Activated CD4-positive, alpha-beta T cell treated with anti-CD3 and anti-CD28 coated beads for 1 hour (primary cell): Measurements from ENCODE around the gene MX2.
"Not testable (repeated sequence)": the region's sequence is repeated elsewhere in the genome, so short reads cannot be mapped to it uniquely, and the experiment has no call there.

Source experiments
- DNase-seq: peaks from one replicate; pipeline ENCODE4 v3.0.0-alpha.2; 2020

The MX2 gene

DNA sequence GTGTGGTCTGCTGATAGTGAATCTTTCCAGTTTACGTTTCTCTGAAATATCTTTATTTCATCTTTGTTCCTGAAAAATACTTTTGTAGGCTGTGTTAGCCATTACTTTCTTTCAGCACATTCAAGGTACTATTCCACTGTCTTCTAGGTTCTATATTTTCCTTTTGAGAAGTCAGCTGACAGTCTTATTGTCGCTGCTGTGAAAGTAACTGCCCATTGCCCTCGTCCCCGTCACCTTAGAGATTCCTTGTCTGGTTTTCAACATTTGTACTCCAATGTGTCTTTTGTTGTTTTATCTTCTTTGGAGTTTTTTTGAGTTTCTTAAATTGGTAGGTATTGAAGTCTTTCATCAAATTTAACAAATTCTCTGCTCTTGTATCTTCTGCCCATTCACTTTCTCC is 19.8 kb upstream of the MX2 start:
- no peak for DNase-seq

DNA sequence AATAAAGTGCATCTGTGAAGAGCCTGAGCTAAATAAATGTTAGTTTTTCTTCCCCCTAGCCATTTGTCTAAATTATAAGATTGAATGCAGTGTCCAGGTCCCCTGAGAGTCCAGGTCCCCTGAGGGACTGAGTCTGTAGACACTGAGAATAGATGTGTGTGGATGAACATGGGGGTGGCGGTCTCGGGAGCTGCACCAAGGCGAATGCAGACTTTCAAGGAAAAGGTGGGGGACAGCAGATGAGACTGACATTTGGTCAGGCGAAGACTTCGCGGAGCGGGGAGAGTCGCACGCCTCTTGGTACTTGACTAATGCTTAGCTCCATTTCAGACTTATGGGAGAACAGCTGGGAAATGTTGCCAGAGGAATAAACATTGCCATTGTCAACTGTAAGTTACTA is 17.7 kb upstream of the MX2 start:
- DNase-seq, result no peak

DNA sequence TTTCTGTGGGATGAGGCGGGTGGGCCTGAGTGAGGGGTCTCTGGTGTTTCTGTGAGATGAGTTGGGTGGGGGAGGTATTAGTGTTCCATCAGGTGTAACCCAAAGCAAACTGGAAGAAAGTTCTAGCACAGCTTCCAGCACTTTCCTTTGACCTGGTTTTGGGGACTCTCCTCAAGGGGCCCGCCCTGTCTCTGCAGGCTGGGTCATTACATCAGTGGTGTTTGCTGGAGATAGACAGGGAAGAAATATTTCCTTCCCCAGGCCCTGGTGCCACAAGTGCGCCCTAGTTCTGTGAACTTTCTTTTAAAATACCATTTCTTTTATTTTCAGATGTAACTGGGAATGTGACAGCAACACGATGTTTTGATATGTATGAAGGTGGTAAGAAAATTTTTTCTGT is 16.5 kb upstream of the MX2 start:
- no peak for DNase-seq

DNA sequence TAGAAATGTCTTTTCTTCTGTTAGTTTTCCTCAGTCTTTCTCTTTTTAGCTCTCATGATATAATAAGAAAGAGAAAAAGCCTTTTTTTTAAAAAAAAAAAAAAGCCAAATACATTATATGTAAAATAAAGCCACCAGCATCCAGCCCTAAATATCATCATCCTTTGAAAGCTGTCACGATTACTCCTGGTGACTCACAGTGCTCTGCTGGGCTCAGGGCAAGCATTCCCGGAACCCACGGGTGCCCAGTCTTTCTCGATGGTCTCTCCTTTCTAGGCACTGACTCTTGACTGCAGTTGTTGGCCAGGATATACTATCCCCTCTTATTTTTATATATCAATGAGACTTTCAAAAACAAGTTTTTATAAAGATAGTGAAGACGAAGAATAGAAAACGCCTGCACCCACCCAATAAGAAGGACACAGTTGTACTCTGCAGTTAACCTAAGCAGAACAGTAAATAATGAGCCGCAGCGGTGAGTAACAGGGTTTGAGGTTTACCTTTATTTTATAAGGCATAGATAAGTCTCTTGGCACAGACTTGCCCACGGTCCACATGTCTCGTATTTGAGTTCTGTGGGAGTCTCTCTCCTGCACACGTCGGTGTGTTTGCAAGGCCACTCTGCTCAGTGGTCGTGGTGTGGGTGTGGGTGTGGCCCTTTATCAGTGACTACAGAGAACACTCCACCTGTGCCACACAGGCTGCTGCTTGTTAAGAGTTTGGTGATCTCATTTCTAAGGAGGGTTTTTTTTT is 15.7 kb upstream of the MX2 start:
- DNase-seq, result no peak

DNA sequence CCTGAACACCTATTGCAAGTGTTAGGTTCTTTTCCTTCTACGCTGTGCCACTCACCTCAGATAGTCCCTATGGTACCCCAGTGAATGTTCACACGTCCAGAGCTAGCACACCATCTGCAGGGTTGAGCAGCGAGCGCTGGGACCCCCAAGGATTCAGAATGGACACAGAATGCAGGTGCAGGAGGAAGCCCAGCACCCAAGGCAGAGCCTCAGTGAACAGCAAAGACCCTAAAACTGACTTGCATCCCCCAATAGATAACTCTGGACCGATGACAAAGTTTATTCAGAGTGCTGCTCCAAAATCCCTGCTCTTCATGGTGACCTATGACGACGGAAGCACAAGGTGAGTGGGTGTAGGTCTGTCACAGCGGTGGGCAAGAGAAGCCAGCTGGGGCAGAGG is 15.1 kb upstream of the MX2 start:
- DNase-seq, result no peak

DNA sequence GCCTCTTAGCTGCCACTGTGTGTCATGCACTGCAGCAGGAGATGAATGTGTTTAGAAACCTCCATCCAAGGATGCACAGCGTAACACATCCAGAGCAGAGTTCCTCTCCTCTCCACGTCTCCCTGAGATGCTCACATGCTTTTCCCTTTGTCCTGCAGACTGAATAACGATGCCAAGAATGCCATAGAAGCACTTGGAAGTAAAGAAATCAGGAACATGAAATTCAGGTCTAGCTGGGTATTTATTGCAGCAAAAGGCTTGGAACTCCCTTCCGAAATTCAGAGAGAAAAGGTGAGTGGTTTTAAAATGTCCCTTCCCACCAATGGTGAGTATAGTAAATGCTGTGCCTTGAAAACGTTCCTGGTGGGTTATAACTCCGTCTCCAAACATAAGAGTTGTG is 13.4 kb upstream of the MX2 start:
- DNase-seq, result no peak

DNA sequence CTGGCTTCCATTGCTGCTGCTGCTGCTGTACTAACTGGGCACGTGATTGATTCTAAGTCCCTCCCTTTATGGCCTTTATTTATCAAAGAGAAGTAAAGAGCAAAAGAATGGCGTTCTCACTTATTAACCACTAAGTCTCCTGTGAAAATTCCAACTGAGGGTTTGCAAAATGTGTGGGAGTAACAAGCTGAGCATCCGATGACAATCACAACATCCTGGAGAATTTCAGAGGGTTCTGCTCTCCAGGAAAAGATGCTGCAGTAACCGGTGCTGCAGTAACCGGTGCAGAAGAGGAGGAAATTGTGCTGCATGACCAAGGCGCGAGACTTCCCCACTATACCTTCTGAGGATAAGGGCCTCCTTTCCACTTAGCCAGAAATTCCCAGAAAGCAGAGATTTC is 12.7 kb upstream of the MX2 start:
- no peak for DNase-seq

DNA sequence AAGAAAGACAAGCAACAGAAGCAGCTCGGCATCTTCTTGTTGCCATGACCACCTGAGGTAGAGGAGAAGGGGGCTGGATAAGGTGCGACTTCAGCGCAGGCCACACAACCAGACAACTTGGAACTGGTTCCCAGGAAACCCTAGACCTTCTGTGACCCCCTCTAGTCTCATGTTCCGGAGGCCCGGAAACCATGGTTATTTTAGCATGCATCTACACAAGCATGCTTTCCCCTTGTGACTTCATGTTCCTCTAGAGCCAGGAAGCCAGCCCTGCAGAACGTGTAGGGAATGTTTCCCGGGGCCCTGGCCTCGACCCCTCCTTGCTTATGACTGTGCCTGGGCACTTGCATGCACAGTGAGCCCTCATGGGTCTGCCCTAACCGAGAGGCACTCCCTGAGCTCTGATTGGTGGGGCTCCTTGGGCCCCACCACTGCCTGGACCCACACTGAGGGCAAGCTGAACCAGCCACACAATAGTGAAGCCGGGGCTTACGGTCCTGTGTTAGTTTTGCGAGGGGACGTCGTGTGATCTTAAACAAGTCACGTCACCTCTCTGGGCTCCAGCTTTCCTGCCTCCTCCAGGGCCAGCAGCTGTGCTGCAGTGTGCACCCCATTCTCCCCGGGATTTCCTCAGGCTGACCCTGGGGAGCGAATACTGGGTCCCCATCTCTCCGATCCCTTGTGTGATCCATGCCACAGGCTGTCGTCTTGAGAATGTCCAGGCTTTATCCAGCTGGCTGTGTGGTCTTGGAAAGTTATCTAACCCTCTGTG is 12.0 kb upstream of the MX2 start:
- DNase-seq, result no peak

DNA sequence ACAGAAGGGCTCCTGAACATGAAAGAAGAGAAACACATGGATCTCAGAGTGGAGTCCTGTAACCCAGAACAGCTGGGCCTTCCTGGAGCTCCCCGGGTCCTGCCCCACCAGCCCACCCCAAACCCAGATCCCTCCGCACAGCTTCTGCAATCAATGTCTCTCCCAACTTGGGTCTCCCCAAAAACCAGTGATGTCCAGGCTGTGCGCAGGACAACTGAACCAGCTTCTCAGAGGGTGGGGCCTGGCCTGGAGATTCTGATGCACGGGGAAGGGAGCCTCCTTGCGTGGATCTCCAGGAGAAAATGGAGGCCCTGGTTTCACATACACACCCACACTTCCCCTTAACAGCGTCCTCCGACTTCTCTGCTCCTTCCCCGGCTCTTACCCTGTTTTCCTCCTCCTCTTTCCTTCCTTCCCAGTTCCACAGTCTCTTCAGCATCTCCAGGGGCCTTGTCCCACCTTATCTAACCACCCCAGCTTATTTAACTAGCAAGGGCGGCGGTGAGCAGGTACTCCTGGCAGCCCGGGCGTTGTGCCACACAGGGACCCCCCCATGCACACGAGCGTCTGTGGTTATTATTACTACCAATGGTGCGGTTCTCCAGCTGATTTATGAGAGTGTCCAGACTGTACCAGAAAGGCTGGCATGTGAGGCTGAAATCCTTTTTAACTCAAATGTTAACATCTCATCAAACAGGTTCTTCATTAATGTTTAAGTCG is 11.2 kb upstream of the MX2 start:
- no peak for DNase-seq

DNA sequence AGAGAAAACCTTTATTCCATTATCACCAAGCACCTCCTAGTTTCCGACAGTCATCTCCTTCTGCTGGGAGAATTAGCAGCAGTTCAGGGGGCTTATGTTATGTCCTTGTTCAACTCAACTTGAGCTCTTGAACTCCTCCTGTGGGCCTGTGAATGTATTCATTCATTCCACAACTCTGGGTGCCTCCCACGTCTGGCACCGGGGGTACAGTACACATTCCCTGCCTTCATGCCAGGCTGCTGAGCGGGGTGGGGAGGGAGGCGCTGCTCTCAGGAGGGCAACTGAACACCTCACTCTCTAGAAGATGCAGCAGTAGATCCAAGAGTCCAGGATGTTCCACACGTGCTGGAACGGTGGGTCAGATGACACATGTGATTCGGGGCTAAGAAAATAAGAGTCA is 4.3 kb upstream of the MX2 start:
- DNase-seq, result no peak

DNA sequence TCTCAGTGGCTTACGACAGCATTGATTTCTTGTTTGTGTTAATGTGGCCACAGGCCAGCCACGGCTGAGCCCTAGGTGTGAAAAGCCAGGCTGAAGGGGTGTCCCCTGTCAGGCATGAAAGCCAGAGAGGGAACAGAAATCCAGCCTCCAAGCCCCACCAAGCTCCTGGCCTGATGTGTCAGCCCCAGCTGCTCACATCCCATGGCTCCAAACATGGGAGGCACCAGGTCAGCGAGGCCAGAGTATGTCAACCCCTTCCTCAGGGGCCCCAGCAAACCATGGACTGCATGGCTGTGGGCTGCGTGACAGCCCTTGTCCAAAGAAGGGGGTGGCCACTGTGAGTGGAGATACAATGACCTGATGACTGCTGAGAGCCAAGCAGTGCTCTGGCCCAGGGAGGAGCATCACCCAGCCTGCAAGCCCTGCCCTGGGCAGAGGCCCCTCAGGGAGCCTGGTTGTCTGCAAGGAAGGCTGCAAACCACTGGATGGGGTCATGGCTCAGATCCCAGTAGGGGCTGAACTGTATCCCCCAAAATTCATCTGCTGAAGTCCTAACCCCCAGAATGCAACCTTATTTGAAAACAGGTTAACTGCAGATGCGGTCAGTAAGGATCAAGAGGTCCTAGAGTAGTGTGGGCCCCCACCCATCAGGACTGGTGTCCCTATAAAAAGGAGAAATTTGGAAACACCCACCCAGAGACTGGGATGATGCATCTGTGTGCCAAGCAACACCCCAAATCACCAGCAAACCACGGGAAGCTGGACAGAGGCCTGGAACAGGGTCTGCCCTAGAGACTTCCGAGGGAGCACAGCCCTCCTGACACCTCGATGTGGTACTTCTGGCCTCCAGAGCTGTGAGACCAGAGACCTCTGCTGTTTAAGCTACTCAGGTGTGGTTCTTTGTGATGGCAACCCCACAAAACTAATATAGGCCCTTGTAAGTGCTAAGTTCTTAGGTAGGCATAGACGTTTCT is 3.3 kb upstream of the MX2 start:
- no peak for DNase-seq

DNA sequence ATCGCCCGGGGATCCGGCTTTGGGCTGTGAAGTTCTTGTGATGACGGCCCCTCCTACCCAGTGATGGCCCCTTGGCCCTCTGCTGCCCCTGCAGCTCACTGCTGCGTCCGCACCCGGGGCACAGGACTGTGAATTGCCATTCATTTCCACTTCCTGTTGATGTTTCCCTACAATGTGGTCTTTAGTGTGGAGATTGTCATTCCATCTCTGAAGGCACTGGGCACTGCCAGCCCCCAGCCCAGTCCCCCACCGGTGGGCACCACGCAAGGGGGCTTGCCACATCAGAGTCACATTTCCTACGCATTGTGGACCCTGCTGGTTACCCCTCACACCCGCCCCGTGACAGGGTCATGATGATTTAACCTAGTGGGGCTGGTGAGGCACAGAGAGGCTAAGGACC is 2.5 kb upstream of the MX2 start:
- no peak for DNase-seq

DNA sequence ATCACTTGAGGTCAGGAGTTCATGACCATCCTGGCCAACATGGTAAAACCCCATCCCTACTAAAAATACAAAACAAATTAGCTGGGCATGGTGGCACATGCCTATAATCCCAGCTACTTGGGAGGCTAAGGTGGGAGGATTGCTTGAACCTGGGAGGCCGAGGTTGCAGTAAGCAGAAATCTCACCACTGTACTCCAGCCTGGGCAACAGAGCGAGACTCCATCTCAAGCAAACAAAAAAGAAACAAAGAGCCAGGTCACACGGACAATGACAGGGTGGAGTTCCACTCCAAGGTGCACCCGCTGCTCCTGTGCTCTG is 2.1 kb upstream of the MX2 start:
- DNase-seq, result not testable (repeated sequence)

DNA sequence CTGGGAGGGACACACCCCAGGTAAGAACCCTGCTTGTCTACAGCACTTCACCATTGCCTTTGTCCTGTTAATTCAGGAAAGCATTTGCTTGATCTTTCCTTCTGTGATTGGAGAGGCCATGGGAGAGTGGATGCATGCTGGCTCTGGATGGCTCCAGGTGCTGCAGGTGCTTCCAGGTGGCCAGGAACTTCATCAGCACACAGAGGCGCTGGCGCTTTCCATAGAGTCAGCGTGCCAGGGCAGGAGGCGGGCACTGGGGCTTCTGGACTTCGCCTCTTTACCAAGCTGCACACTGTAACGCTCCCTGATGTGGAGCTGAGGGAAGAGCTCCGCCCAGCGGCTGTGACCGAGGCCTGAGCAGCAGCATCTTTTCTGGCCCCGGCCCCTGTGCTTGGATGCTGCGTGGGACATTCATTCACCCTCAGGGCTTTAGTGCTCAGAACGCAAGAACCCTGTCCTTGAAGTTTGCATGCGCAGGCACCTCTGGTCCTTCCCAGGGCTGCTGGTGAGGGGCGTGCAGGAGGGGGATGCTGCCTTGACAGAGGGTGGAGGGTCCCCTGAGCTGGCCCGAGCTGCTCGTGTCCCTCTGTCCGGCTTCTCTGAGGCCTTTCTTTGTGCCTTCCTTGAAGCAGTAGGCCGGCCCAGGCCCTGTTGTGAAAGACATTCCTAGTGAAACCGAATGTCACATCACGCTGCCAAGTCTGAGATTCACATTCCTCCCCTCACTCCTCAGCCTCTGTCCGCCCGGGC is 1.6 kb upstream of the MX2 start:
- no peak for DNase-seq

DNA sequence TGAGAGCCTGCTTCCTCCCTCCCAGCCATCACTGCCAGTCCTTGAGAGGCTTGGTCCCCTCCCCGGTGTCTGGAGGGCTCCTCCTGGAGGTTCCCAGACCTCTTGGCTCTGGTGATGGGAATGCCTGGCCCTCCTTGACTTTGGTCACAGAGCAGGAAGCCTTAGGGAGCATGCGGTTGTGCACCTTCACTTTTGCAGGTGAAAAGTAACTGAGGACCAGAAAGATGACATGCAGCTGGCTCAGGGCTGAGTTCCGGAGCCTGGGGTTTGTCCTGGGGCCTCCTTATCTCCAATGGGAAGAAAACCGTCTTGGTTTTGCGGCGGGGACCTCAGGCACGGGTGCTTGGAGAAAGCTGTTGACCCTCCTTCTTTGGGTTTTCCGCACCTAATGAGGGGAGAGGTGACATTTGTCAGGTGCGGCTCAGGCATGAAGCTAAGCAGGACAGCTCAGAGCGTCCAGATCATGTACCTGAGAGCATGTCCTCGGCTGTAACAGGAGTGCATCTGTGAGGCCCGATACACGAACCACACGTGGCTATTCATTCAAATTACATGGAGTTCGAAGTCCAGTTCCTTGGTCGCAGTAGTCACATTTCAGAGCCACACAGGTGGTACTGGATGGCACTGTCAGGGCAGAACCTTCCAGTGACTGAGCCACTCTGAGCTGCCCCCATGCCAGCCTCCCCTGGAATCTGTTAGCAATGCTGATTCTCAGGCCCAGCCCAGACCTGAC is 608 bp upstream of the MX2 start:
- DNase-seq, result no peak

DNA sequence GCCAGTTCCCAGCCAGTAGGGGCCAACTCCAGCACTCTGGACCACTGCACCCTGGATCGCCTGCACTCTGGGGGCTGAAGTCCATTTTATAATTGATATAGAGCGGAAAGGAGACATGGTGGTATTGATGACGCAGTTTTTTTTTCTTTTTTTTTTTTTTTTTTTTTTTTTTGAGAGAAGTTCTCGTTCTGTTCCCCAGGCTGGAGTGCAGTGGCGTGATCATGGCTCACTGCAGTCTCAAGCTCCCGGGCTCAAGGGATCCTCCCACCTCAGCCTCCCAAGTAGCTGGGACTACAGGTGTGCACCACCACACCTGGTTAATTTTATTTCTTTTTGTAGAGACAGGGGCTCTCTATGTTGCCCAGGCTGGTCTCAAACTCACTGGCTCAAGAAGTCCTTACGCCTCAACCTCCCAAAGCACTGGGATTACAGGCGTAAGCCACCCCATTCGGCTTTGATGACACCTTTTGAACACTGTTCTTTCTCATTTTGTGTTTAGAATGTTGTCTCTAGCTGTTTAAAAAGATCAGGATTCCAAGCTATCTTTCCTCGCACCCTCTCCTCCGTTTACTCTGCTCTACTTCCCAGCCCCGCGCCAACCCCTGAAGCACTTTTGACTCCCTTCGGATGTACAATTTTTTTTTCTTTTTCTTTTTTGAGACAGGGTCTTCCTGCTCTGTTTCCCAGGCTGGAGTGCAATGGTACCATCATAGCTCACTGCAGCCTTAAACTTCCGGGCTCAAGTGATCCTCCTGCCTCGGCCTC is 960 bp downstream of the MX2 start:
- no peak for DNase-seq

DNA sequence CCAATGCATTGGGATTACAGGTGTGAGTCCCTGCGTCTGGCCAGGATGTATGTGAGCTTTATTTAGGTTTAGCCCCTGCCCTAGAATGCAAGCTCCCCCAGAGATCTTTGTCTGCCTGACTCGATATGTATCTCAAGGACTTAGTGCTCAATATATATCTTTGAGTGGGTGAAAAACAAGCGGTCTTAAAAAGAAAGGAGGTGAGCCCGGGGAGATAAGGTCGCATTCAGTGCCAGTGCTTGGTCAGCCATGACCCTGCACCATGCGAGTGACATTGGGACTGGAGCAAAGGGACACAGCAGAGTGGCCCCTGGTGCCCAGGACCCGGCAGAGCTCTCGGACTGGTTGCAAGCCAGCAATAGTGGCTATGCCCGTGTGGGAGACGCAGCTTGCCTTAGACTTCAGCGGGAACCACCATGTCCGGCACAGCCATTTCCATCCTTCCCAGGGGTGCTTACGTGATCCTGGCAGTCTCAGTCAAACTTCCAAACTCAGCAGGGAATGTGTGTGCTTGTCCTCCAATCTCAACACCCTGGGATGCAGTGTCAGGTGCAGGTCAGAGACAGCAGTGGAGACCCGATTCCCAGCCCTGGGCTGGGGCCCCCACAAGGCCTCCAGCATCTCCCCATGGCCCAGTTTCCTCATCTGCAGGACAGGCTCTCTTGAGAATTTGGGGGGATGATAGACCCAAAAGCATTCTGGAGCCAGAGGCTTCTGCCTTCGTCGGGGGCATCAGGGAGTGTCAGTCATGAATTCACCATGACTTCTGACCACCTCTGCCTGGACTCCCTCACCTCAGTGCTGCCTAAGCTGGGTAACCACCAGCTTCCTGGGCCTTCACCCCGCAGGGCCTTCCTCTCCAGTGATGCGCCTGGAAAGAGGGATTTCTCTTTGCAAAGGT is 1.8 kb downstream of the MX2 start:
- peak; percentile 16 for DNase-seq

DNA sequence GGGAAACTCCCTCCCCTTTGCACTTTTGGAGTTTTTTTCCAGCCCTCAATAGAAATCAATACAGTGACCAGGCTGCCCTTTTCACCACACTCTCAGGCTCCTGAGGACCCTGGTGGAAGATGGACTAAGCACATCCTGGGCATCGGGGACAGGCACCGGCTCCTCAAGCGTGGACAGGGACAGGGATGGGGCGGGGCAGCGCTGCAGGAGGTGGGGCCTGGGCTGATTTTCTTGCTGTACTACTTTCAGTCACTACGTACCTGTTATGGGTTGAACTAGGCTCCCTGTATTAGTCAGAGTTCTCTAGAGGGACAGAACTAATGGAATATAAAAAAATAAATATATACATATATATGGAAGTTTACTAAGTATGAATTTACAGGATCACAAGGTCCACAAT is 2.5 kb downstream of the MX2 start:
- peak; percentile 14 for DNase-seq

DNA sequence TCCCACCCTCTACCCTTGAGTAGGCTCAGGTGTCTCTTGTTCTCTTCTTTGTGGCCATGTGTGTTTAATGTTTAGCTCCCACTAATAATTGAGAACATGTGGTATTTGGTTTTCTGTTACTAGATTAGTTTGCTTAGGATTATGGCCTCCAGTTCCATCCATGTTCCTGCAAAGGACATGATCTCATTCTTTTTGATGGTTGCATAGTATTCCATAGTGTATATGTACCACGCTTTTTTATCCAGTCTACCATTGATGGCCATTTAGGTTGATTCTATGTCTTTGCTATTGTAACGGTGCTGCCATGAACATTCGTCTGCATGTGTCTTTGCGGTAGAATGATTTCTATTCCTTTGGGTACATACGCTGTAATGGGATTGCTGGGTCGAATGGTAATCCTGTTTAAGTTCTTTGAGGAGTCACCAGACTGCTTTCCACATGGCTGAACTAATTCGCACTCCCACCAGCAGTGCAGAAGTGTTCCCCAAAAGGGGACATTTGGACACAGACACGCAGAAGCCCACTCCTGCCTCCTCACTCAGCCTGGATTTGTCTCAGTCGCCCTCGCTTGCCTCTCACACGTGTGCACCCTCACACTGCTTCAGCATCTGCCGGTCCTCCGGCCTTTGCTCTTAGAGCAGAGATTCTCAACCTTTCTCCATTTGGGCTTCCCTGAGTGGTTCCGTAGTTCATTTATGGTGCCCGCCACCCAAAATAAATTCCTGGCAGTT is 3.7 kb downstream of the MX2 start:
- DNase-seq, result no peak
